GM12864 (cell line): ENCODE results near the gene IGF2BP3.

ENCODE experiments used
- DNase-seq: peaks from one replicate; pipeline ENCODE4 v3.0.0-alpha.2; 2011; ENCODE audit warnings: low read depth
- H3K4me3 ChIP-seq: 2 replicates; pipeline ENCODE4 v1.5.1; 2011; ENCODE audit warnings: mild to moderate bottlenecking, low read depth, low read length, control low read depth
- CTCF ChIP-seq: IDR thresholded peaks from 2 replicates; pipeline ENCODE4 v1.5.1; 2011; ENCODE audit warnings: low read depth, mild to moderate bottlenecking, moderate library complexity, low read length, control low read depth, inconsistent platforms; ENCODE audit errors: missing control alignments

Gene IGF2BP3

GRCh38 chr7:23299770-23300300 is 170.5 kb downstream of the IGF2BP3 start:
- DNase-seq = no peak
- no peak for TF ChIP-seq CTCF
- H3K4me3 ChIP-seq = peak overlapping the region; percentile 91

- TF ChIP-seq CTCF = no peak
- DNase-seq = peak; percentile 96
- H3K4me3 ChIP-seq = peak within 1 kb of the TSS; percentile 91
Observed at GRCh38 chr7:23298885-23299769, 171.2 kb downstream of the IGF2BP3 start, which contains the start of gene MALSU1. Gene MALSU1, plus strand, starts transcription at chr7:23299339. Its CDS starts 14 bp downstream, at chr7:23299353.

- peak overlapping the region; percentile 91; the same call in 1 of the 2 replicates for H3K4me3 ChIP-seq
- no peak for DNase-seq
- TF ChIP-seq CTCF = no peak
Observed at GRCh38 chr7:23298141-23298881, 172.0 kb downstream of the IGF2BP3 start.

GRCh38 chr7:23295401-23295697 is 174.9 kb downstream of the IGF2BP3 start:
- no peak for DNase-seq
- H3K4me3 ChIP-seq = no peak overlapping the region
- TF ChIP-seq CTCF = no peak

- no peak for TF ChIP-seq CTCF
- DNase-seq = no peak
- no peak overlapping the region for H3K4me3 ChIP-seq
Observed at GRCh38 chr7:23294549-23295400, 175.5 kb downstream of the IGF2BP3 start.

- no peak overlapping the region for H3K4me3 ChIP-seq
- no peak for TF ChIP-seq CTCF
- no peak for DNase-seq
Observed at GRCh38 chr7:23293500-23294073, 176.7 kb downstream of the IGF2BP3 start.
